ENCODE measurements around the gene NOD2.

Gene NOD2

GRCh38 chr16:50735629-50736122, 42.3 kb downstream of the NOD2 start:
- Mint-ChIP-seq H3K4me3 (no peak overlapping the region), H3K9me3 (no peaks in the 10 kb centered on the region), H3K36me3 (peaks cover 8% of the 10 kb centered on the region)

GRCh38 chr16:50736448-50736847, 43.0 kb downstream of the NOD2 start:
- Mint-ChIP-seq H3K27me3 (no peaks in the 10 kb centered on the region), H3K4me3 (no peak overlapping the region), H3K9me3 (no peaks in the 10 kb centered on the region), H3K27ac (no peak overlapping the region), H3K36me3 (peaks cover 8% of the 10 kb centered on the region), H3K4me1 (peaks cover 45% of the 10 kb centered on the region)

More at GRCh38 chr16:50735629-50736122, 42.3 kb downstream of the NOD2 start:
- no peaks in the 10 kb centered on the region for H3K27me3 Mint-ChIP-seq
- no peak overlapping the region for H3K27ac Mint-ChIP-seq
- peaks cover 45% of the 10 kb centered on the region for H3K4me1 Mint-ChIP-seq

GRCh38 chr16:50737420-50737959, 44.1 kb downstream of the NOD2 start:
- H3K27ac Mint-ChIP-seq: no peak overlapping the region
- H3K36me3 Mint-ChIP-seq: peaks cover 8% of the 10 kb centered on the region
- H3K4me3 Mint-ChIP-seq: no peak overlapping the region
- no peaks in the 10 kb centered on the region for H3K27me3 Mint-ChIP-seq
- peaks cover 38% of the 10 kb centered on the region for H3K4me1 Mint-ChIP-seq
- H3K9me3 Mint-ChIP-seq: no peaks in the 10 kb centered on the region

- peaks cover 46% of the 10 kb centered on the region for H3K4me1 Mint-ChIP-seq
These were observed 45.6 kb downstream of the NOD2 start for GRCh38 chr16:50739031-50739430.

GRCh38 chr16:50740736-50741135, 47.3 kb downstream of the NOD2 start:
- Mint-ChIP-seq H3K27ac (peak overlapping the region; percentile 94), H3K36me3 (peaks cover 14% of the 10 kb centered on the region), H3K9me3 (no peaks in the 10 kb centered on the region), H3K4me1 (peaks cover 53% of the 10 kb centered on the region), H3K4me3 (peak overlapping the region; percentile 87), H3K27me3 (no peaks in the 10 kb centered on the region)

More at GRCh38 chr16:50739031-50739430, 45.6 kb downstream of the NOD2 start:
- Mint-ChIP-seq H3K27ac (no peak overlapping the region), H3K27me3 (no peaks in the 10 kb centered on the region), H3K4me3 (no peak overlapping the region), H3K9me3 (no peaks in the 10 kb centered on the region), H3K36me3 (peaks cover 8% of the 10 kb centered on the region)

- Mint-ChIP-seq H3K27ac (peak overlapping the region; percentile 94), H3K4me3 (peak overlapping the region; percentile 87), H3K9me3 (no peaks in the 10 kb centered on the region), H3K36me3 (peaks cover 12% of the 10 kb centered on the region), H3K27me3 (no peaks in the 10 kb centered on the region), H3K4me1 (peaks cover 57% of the 10 kb centered on the region)
These were observed 47.9 kb downstream of the NOD2 start for GRCh38 chr16:50741225-50741780.

- peak within 1 kb of the TSS; percentile 93 for H3K4me3 Mint-ChIP-seq
- H3K36me3 Mint-ChIP-seq: peaks cover 12% of the 10 kb centered on the region
- H3K27ac Mint-ChIP-seq: peak within 1 kb of the TSS; percentile 96
- H3K9me3 Mint-ChIP-seq: no peaks in the 10 kb centered on the region
- no peaks in the 10 kb centered on the region for H3K27me3 Mint-ChIP-seq
- H3K4me1 Mint-ChIP-seq: peaks cover 55% of the 10 kb centered on the region
These were observed 48.6 kb downstream of the NOD2 start, which contains the start of gene CYLD for GRCh38 chr16:50741781-50742575. TSS of gene CYLD (plus strand) at chr16:50742086. CDS start at chr16:50749699, 7,613 bp downstream.

GRCh38 chr16:50742576-50743200, 49.3 kb downstream of the NOD2 start:
- Mint-ChIP-seq H3K4me1 (peaks cover 58% of the 10 kb centered on the region), H3K4me3 (peak overlapping the region; percentile 93), H3K36me3 (peaks cover 15% of the 10 kb centered on the region), H3K27ac (peak overlapping the region; percentile 96), H3K27me3 (no peaks in the 10 kb centered on the region), H3K9me3 (no peaks in the 10 kb centered on the region)

GRCh38 chr16:50743581-50744225, 50.3 kb downstream of the NOD2 start:
- H3K4me3 Mint-ChIP-seq: peak overlapping the region; percentile 93
- peaks cover 15% of the 10 kb centered on the region for H3K36me3 Mint-ChIP-seq
- H3K27me3 Mint-ChIP-seq: no peaks in the 10 kb centered on the region
- H3K9me3 Mint-ChIP-seq: no peaks in the 10 kb centered on the region
- H3K4me1 Mint-ChIP-seq: peaks cover 62% of the 10 kb centered on the region
- H3K27ac Mint-ChIP-seq: peak overlapping the region; percentile 96

- peaks cover 15% of the 10 kb centered on the region for H3K36me3 Mint-ChIP-seq
- no peaks in the 10 kb centered on the region for H3K9me3 Mint-ChIP-seq
- peak overlapping the region; percentile 89 for H3K27ac Mint-ChIP-seq
- H3K27me3 Mint-ChIP-seq: no peaks in the 10 kb centered on the region
- H3K4me1 Mint-ChIP-seq: peaks cover 71% of the 10 kb centered on the region
- H3K4me3 Mint-ChIP-seq: peak overlapping the region; percentile 93
These were observed 51.5 kb downstream of the NOD2 start for GRCh38 chr16:50744881-50745280.

GRCh38 chr16:50745940-50746339, 52.5 kb downstream of the NOD2 start:
- H3K36me3 Mint-ChIP-seq: peaks cover 15% of the 10 kb centered on the region

GRCh38 chr16:50747207-50747956, 54.0 kb downstream of the NOD2 start:
- no peaks in the 10 kb centered on the region for H3K27me3 Mint-ChIP-seq
- no peaks in the 10 kb centered on the region for H3K9me3 Mint-ChIP-seq
- H3K27ac Mint-ChIP-seq: peak overlapping the region; percentile 97
- H3K4me1 Mint-ChIP-seq: peaks cover 76% of the 10 kb centered on the region
- peak overlapping the region; percentile 82 for H3K4me3 Mint-ChIP-seq
- H3K36me3 Mint-ChIP-seq: peaks cover 15% of the 10 kb centered on the region

More at GRCh38 chr16:50745940-50746339, 52.5 kb downstream of the NOD2 start:
- no peaks in the 10 kb centered on the region for H3K9me3 Mint-ChIP-seq
- H3K4me3 Mint-ChIP-seq: peak overlapping the region; percentile 93
- peak overlapping the region; percentile 89 for H3K27ac Mint-ChIP-seq
- no peaks in the 10 kb centered on the region for H3K27me3 Mint-ChIP-seq
- peaks cover 71% of the 10 kb centered on the region for H3K4me1 Mint-ChIP-seq

GRCh38 chr16:50751528-50751927, 58.1 kb downstream of the NOD2 start:
- Mint-ChIP-seq H3K4me3 (peak overlapping the region; percentile 42), H3K27me3 (no peaks in the 10 kb centered on the region), H3K27ac (peak overlapping the region; percentile 84), H3K36me3 (peaks cover 25% of the 10 kb centered on the region), H3K4me1 (peaks cover 79% of the 10 kb centered on the region), H3K9me3 (no peaks in the 10 kb centered on the region)

- peak overlapping the region; percentile 62 for H3K4me3 Mint-ChIP-seq
These were observed 59.2 kb downstream of the NOD2 start for GRCh38 chr16:50752471-50753235.

More at GRCh38 chr16:50752471-50753235, 59.2 kb downstream of the NOD2 start:
- H3K4me1 Mint-ChIP-seq: peaks cover 78% of the 10 kb centered on the region
- no peaks in the 10 kb centered on the region for H3K9me3 Mint-ChIP-seq
- no peaks in the 10 kb centered on the region for H3K27me3 Mint-ChIP-seq
- peak overlapping the region; percentile 86 for H3K27ac Mint-ChIP-seq
- H3K36me3 Mint-ChIP-seq: peaks cover 22% of the 10 kb centered on the region
